Gastrocnemius medialis (tissue), 4 donors: ENCODE results near the gene VPS35L. TPM values are rescaled to one million over a fixed set of nuclear protein-coding genes. Genes with fewer than 3 reads are reported as not detected.

ENCODE experiments used
- ATAC-seq, 2 donors: fragments of 150-250 bp; one replicate each; pipeline ENCODE4 v1.9.1; 2016
- DNase-seq, 2 donors: peaks; one replicate each; pipeline ENCODE4 v3.0.0-alpha.2; 2019
- H3K27ac ChIP-seq, 4 donors: fragments of 200-600 bp; sonication (generic); 1 replicate in 1 of 4; 2 replicates in 3 of 4; pipeline ENCODE4 v1.5.1; 2016 to 2018; ENCODE audit warnings: mild to moderate bottlenecking in 2 of 4, moderate library complexity in 1 of 4
- H3K27me3 ChIP-seq, 3 donors: fragments of 200-600 bp; sonication (generic) in 2 of 3; 1 replicate in 1 of 3; 2 replicates in 2 of 3; pipeline versions ENCODE4 v1.5.1 to v1.6.0; 2016 to 2019; ENCODE audit warnings: mild to moderate bottlenecking in 1 of 3, moderate library complexity in 1 of 3
- H3K36me3 ChIP-seq, 2 donors: fragments of 200-600 bp; sonication (generic) in 1 of 2; one replicate each; pipeline ENCODE4 v1.5.1; 2017 to 2018
- H3K4me1 ChIP-seq, 2 donors: fragments of 200-600 bp; sonication (generic) in 1 of 2; one replicate each; pipeline ENCODE4 v1.5.1; 2016 to 2017; ENCODE audit warnings: mild to moderate bottlenecking in 2 of 2
- H3K4me3 ChIP-seq, 4 donors: fragments of 200-600 bp; sonication (generic) in 3 of 4; 1 replicate in 1 of 4; 2 replicates in 3 of 4; pipeline ENCODE4 v1.5.1; 2016 to 2019; ENCODE audit warnings: mild to moderate bottlenecking in 2 of 4
- H3K9me3 ChIP-seq, 3 donors: fragments of 200-600 bp; sonication (generic) in 2 of 3; 1 replicate in 1 of 3; 2 replicates in 2 of 3; pipeline ENCODE4 v1.5.1; 2016 to 2019
- POLR2A ChIP-seq, 2 donors: fragments of 450-650 bp; IDR thresholded peaks; one replicate each; pipeline ENCODE4 v1.6.1; 2017; ENCODE audit warnings: antibody characterized with exemption in 2 of 2, mild to moderate bottlenecking in 2 of 2, moderate library complexity in 2 of 2
- in situ Hi-C, 4 donors: fragments of 200-750 bp; cut with MboI; loops; one replicate each; pipeline versions ENCODE4 v1.15.0 to v1.8.0; 2017; ENCODE audit warnings: low sequenced_read_pairs in 4 of 4
- intact Hi-C: fragments of 100-400 bp; cut with DNase I; formaldehyde crosslinking; loops from one replicate; pipeline ENCODE4 v1.15.1; 2023; ENCODE audit warnings: low total_unique reads
- total RNA-seq, 4 donors: library from RNA; depleted of rRNA; stranded (reverse); fragments of >200 nt; gene quantifications; one replicate each; pipeline versions ENCODE4 v1.1.0 to v1.2.3, GENCODE V29; 2016
- TF ChIP-seq, protein P1 (sequence below), 5 experiments: fragments of 450-650 bp in 3 of 5; fragments of 200-600 bp in 2 of 5; sonication (generic) in 2 of 5; IDR thresholded peaks in 4 of 5; conservative IDR thresholded peaks in 1 of 5; 1 replicate in 4 of 5; 2 replicates in 1 of 5; pipeline ENCODE4 v1.5.1; 2016 to 2019; ENCODE audit warnings: antibody characterized with exemption in 5 of 5, mild to moderate bottlenecking in 3 of 5, moderate library complexity in 3 of 5

The VPS35L gene
- total RNA-seq, 4 donors from 2014 or later: 16.9 to 29.1 (median 24.8) TPM

DNA sequence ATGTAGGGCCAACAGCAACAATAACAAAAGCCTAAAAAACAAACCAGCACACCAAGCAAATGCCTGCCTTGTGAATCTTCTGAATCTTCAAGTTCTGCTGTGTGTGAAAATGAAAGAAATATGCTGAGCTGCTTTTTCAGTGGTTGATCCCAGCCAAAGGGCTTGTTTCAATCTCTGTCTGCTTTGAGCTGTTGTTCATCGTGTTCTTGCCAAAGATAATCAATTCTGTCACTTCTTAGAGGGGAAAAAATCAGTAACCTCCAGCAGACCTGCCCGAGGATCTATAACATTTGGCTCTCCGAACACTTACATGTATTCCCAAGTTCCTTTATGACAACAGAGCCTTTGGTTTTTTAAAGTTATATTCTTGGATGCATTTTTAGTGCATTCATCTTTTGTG lies 65.9 kb downstream of the VPS35L start:
- Histone ChIP-seq H3K36me3 (peaks cover 0 to 26% of the 10 kb centered on the region in 2 donors), H3K4me3 (no peak overlapping the region), H3K9me3 (no peaks in the 10 kb centered on the region), H3K4me1 (no peaks in the 10 kb centered on the region), H3K27ac (no peak overlapping the region), H3K27me3 (no peaks in the 10 kb centered on the region)
- in situ Hi-C loops (no loop called here), intact Hi-C loops (no loop called here)
- TF ChIP-seq, protein P1, sequence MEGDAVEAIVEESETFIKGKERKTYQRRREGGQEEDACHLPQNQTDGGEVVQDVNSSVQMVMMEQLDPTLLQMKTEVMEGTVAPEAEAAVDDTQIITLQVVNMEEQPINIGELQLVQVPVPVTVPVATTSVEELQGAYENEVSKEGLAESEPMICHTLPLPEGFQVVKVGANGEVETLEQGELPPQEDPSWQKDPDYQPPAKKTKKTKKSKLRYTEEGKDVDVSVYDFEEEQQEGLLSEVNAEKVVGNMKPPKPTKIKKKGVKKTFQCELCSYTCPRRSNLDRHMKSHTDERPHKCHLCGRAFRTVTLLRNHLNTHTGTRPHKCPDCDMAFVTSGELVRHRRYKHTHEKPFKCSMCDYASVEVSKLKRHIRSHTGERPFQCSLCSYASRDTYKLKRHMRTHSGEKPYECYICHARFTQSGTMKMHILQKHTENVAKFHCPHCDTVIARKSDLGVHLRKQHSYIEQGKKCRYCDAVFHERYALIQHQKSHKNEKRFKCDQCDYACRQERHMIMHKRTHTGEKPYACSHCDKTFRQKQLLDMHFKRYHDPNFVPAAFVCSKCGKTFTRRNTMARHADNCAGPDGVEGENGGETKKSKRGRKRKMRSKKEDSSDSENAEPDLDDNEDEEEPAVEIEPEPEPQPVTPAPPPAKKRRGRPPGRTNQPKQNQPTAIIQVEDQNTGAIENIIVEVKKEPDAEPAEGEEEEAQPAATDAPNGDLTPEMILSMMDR (IDR thresholded peaks at IDR 0.05 in 4 of 5, conservative IDR thresholded peaks at IDR 0.05 in 1 of 5): no peak
- TF ChIP-seq POLR2A (IDR thresholded peaks at IDR 0.05): no peak
- DNase-seq (no peak), ATAC-seq (no peak)

DNA sequence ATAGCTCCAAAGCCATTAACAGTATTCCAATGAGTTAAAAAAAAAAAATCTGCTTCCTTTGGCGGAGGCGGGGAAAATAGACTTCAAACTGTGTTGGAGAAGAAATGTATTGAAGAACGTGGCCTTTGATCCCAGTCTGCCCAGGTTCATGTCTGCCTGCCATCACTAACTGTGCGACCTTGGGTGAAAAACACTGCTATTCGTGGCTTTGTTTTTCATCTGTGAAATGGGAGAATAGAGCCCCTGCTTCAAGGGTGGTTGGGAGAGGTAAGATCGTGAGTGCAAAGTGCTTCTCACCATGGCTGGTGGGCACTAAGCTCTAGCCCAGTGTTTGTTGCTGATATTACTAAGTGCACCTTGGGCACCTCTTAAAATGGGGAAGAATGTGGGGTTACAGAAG lies 69.5 kb downstream of the VPS35L start:
- Histone ChIP-seq H3K4me3 (no peak overlapping the region), H3K27ac (no peak overlapping the region), H3K36me3 (peaks cover 0 to 31% of the 10 kb centered on the region in 2 donors), H3K4me1 (no peaks in the 10 kb centered on the region), H3K9me3 (no peaks in the 10 kb centered on the region), H3K27me3 (no peaks in the 10 kb centered on the region)
- DNase-seq (no peak), ATAC-seq (no peak)
- TF ChIP-seq, protein P1 (IDR thresholded peaks at IDR 0.05 in 4 of 5, conservative IDR thresholded peaks at IDR 0.05 in 1 of 5): no peak
- no peak for TF ChIP-seq POLR2A (IDR thresholded peaks at IDR 0.05)
- in situ Hi-C loops (no loop called here), intact Hi-C loops (no loop called here)

DNA sequence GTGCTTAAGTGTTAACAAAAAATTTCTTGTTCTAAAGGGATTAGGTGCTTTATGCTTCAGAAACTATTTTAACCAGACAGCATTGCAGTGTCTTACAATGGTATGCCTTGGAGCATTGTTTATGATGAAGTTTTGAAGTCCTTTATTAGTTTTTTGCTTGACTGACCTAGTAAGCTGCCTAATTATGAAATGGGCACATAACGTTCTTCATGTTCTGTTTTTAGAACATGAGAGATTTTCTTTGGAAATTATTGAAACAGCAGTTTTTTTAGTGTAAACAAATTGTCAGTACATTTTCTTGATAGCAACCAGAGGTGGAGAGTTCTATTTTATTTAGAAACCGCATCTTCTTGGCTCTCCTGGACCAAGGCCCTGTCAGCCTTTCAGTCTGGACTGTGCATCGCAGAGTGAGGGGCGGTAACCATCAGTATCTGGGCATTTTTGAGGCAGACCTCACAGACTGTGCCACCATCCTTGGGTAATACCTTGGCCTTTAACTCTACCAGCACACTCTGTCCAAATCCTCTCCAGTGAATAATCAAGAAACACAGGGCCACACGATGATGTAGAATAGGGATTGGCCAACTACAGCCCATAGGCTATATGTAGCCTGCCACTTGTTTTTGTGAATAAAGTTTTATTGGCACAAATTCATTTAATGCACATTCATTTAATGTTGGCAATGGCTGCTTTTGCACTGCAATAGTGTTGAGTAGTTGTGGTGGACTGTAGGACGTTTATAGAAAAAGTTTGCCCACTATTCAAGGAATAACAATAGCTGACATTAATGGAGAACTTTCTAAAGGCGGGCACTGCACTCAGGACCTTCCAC lies 81.1 kb downstream of the VPS35L start:
- Histone ChIP-seq H3K9me3 (no peaks in the 10 kb centered on the region), H3K27me3 (no peaks in the 10 kb centered on the region), H3K4me3 (no peak overlapping the region), H3K36me3 (peaks cover 0 to 65% of the 10 kb centered on the region in 2 donors), H3K4me1 (no peaks in the 10 kb centered on the region), H3K27ac (no peak overlapping the region)
- DNase-seq (no peak), ATAC-seq (no peak)
- in situ Hi-C loops (no loop called here), intact Hi-C loops (no loop called here)
- no peak for TF ChIP-seq POLR2A (IDR thresholded peaks at IDR 0.05)
- TF ChIP-seq, protein P1 (IDR thresholded peaks at IDR 0.05 in 4 of 5, conservative IDR thresholded peaks at IDR 0.05 in 1 of 5): no peak

DNA sequence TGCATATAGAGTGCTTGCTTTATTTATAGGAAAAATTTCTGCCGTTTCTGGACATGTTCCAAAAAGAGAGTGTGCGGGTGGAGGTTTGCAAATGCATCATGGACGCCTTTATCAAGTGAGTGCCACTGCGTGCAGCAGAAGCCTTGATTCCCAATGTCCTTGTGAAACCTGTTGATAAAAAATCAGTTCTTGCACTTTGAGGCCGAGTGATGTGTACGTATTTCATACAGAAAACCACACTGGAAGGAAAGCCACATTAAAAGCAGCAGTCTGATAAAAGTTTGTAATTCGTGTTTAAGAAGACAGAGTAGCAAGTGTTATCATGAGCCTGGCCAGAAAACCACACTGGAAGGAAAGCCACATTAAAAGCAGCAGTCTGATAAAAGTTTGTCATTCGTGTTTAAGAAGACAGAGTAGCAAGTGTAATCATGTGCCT lies 84.5 kb downstream of the VPS35L start:
- in situ Hi-C loops (no loop called here), intact Hi-C loops (no loop called here)
- ATAC-seq (no peak), DNase-seq (no peak)
- Histone ChIP-seq H3K9me3 (no peaks in the 10 kb centered on the region), H3K27me3 (no peaks in the 10 kb centered on the region), H3K36me3 (peaks cover 0 to 40% of the 10 kb centered on the region in 2 donors), H3K4me3 (no peak overlapping the region), H3K27ac (no peak overlapping the region), H3K4me1 (no peaks in the 10 kb centered on the region)
- no peak for TF ChIP-seq POLR2A (IDR thresholded peaks at IDR 0.05)
- TF ChIP-seq, protein P1 (IDR thresholded peaks at IDR 0.05 in 4 of 5, conservative IDR thresholded peaks at IDR 0.05 in 1 of 5): no peak
